HL-60/S4 treated with retinoic acid at 250 ng/mL for 4 days and 3 days (cell line): ENCODE measurements around the gene GPSM1.

Experiments
- in situ Hi-C: fragments of 300-500 bp; cut with MboI; formaldehyde crosslinking; loops from 2 replicates; pipeline ENCODE4 v1.7.0; 2022; ENCODE audit warnings: low sequenced_read_pairs

Gene GPSM1

GRCh38 chr9:136407911-136408310 is 80.6 kb downstream of the GPSM1 start:
- in situ Hi-C loops, result no loop called here
